Measurements from ENCODE around the gene FMOD.

Gene FMOD

GRCh38 chr1:203360547-203361185, 9.7 kb upstream of the FMOD start:
- DNase-seq = no peak

- no peak for DNase-seq
These were observed 8.2 kb upstream of the FMOD start for GRCh38 chr1:203359010-203359571.

GRCh38 chr1:203354246-203354645, 3.3 kb upstream of the FMOD start:
- no peak for DNase-seq

GRCh38 chr1:203353486-203353885, 2.6 kb upstream of the FMOD start:
- no peak for DNase-seq

- DNase-seq = no peak
These were observed 973 bp downstream of the FMOD start for GRCh38 chr1:203349773-203350524.

- no peak for DNase-seq
These were observed 1.8 kb downstream of the FMOD start for GRCh38 chr1:203349166-203349565.

- no peak for DNase-seq
These were observed 4.2 kb downstream of the FMOD start for GRCh38 chr1:203346769-203347102.

- no peak for DNase-seq
These were observed 4.7 kb downstream of the FMOD start for GRCh38 chr1:203346060-203346768.

- DNase-seq = no peak
These were observed 6.8 kb downstream of the FMOD start for GRCh38 chr1:203343956-203344754.

- peak; percentile 56 for DNase-seq
These were observed 8.6 kb downstream of the FMOD start for GRCh38 chr1:203342192-203342940.

- DNase-seq = peak; percentile 56
These were observed 10.7 kb downstream of the FMOD start for GRCh38 chr1:203340112-203340790.

GRCh38 chr1:203338335-203339036, 12.4 kb downstream of the FMOD start:
- DNase-seq = peak; percentile 62

GRCh38 chr1:203336097-203336496, 14.8 kb downstream of the FMOD start:
- no peak for DNase-seq

- no peak for DNase-seq
These were observed 15.4 kb downstream of the FMOD start for GRCh38 chr1:203335503-203335902.

GRCh38 chr1:203331224-203331623, 19.7 kb downstream of the FMOD start:
- DNase-seq = no peak

- DNase-seq = no peak
These were observed 22.2 kb downstream of the FMOD start for GRCh38 chr1:203328714-203329122.

- DNase-seq = no peak
These were observed 23.1 kb downstream of the FMOD start for GRCh38 chr1:203327684-203328457.

GRCh38 chr1:203326830-203327683, 23.9 kb downstream of the FMOD start:
- DNase-seq = peak; percentile 92
